Right lobe of liver (tissue), 6 donors: ENCODE results near the gene LRRC4. TPM values are rescaled to one million over a fixed set of nuclear protein-coding genes. Genes with fewer than 3 reads are reported as not detected.

Experiments
- ATAC-seq, 4 donors: fragments of 200-7000 bp; cut with Tn5 transposase; one replicate each; pipeline ENCODE4 v1.9.1; 2020; ENCODE audit warnings: mild to moderate bottlenecking in 4 of 4, moderate library complexity in 4 of 4
- DNase-seq, 3 donors: peaks; one replicate each; pipeline ENCODE4 v3.0.0-alpha.2; 2020
- H3K27ac ChIP-seq, 3 donors: fragments of 200-600 bp; one replicate each; pipeline ENCODE4 v1.8.0; 2022
- H3K27me3 ChIP-seq, 2 donors: fragments of 200-600 bp; one replicate each; pipeline ENCODE4 v1.8.0; 2022
- H3K36me3 ChIP-seq, 4 donors: fragments of 200-600 bp; sonication (generic) in 1 of 4; one replicate each; pipeline versions ENCODE4 v1.5.1 to v1.8.0; 2017 to 2022; ENCODE audit warnings: control low read depth in 1 of 4
- H3K4me1 ChIP-seq, 4 donors: fragments of 200-600 bp; sonication (generic) in 1 of 4; one replicate each; pipeline versions ENCODE4 v1.5.1 to v1.8.0; 2017 to 2022; ENCODE audit warnings: control low read depth in 1 of 4
- H3K4me3 ChIP-seq, 3 donors: fragments of 200-600 bp; one replicate each; pipeline ENCODE4 v1.8.0; 2022
- H3K9me3 ChIP-seq, 4 donors: fragments of 200-600 bp; sonication (generic) in 1 of 4; one replicate each; pipeline versions ENCODE4 v1.5.1 to v1.8.0; 2017 to 2022; ENCODE audit warnings: control low read depth in 1 of 4
- CTCF ChIP-seq, 4 donors: fragments of 200-600 bp in 3 of 4; fragments of 450-650 bp in 1 of 4; IDR thresholded peaks; one replicate each; pipeline versions ENCODE4 v1.5.1 to v1.8.0; 2016 to 2022; ENCODE audit warnings: antibody characterized with exemption in 4 of 4, mild to moderate bottlenecking in 2 of 4
- POLR2A ChIP-seq: fragments of 450-650 bp; IDR thresholded peaks from one replicate; pipeline ENCODE4 v1.6.1; 2017; ENCODE audit warnings: antibody characterized with exemption, mild to moderate bottlenecking
- WGBS: methylation state at CpG from one replicate; pipeline ENCODE4 v1.1.6; 2018; ENCODE audit warnings: low coverage, low lambda C conversion rate; ENCODE audit not compliant: insufficient coverage; ENCODE audit errors: missing lambda C conversion rate; 5-methylcytosine and 5-hydroxymethylcytosine counted together
- intact Hi-C, 2 donors: fragments of 100-400 bp; cut with DNase I; formaldehyde crosslinking; loops; one replicate each; pipeline versions ENCODE4 v1.11.2 to v1.14.1; 2022
- total RNA-seq, 6 experiments: library from RNA; depleted of rRNA in 2 of 6; stranded (reverse); fragments of >200 nt in 2 of 6; fragmentation: NEBNext Ultra II Directional in 3 of 6; extraction: Animal tissue kit (Norgen Biotek cat#: 25700) in 3 of 6; gene quantifications; one replicate each; pipeline versions ENCODE4 v1.1.0 to v1.2.4, GENCODE V29; 2016 to 2023
- donor health status: DM: no; HTN: yes; CAD: no.
- donor health status: DM: no; HTN: no; CAD: no.
- donor health status: DM: no; HTN: no; CAD: no.
- donor health status: DM: no; HTN: yes; CAD: no.
- donor health status: DM: no; HTN: yes; CAD: no.

LRRC4 gene
- total RNA-seq, 6 experiments from 2014 or later: 0.74 to 4.0 (median 2.5) TPM

GRCh38 chr7:127983804-127984332, 47.4 kb downstream of the LRRC4 start:
- intact Hi-C loops: no loop called here
- DNase-seq (no peak), ATAC-seq (peak in 1 of 4 donors; percentile 60)
- Histone ChIP-seq H3K27ac (no peak overlapping the region), H3K9me3 (no peaks in the 10 kb centered on the region), H3K4me3 (no peak overlapping the region), H3K36me3 (peaks cover 0 to 2% (median 0%) of the 10 kb centered on the region in 4 donors), H3K27me3 (no peaks in the 10 kb centered on the region), H3K4me1 (no peaks in the 10 kb centered on the region)
- 76% methylated on average over 5 of the region's 5 CpGs for WGBS
- TF ChIP-seq CTCF (IDR thresholded peaks at IDR 0.05): no peak
- TF ChIP-seq POLR2A: no peak

- intact Hi-C loops: no loop called here
- no peak for TF ChIP-seq POLR2A
- no peak for TF ChIP-seq CTCF (IDR thresholded peaks at IDR 0.05)
- Histone ChIP-seq H3K36me3 (peaks cover 0 to 2% (median 0%) of the 10 kb centered on the region in 4 donors), H3K9me3 (no peaks in the 10 kb centered on the region), H3K27ac (no peak overlapping the region), H3K27me3 (no peaks in the 10 kb centered on the region), H3K4me3 (no peak overlapping the region), H3K4me1 (no peaks in the 10 kb centered on the region)
- no peak for DNase-seq
- no peak for ATAC-seq
- 100% methylated on average over 4 of the region's 4 CpGs for WGBS
Measured at GRCh38 chr7:127981965-127982364, 49.3 kb downstream of the LRRC4 start.

- TF ChIP-seq POLR2A (no peak), CTCF (IDR thresholded peaks at IDR 0.05) (no peak)
Measured at GRCh38 chr7:127980901-127981300, 50.3 kb downstream of the LRRC4 start.

GRCh38 chr7:127979728-127980126, 51.5 kb downstream of the LRRC4 start:
- no peaks in the 10 kb centered on the region for H3K27me3 ChIP-seq
- H3K9me3 ChIP-seq: no peaks in the 10 kb centered on the region
- H3K4me3 ChIP-seq: no peak overlapping the region
- H3K4me1 ChIP-seq: no peaks in the 10 kb centered on the region
- DNase-seq (no peak), ATAC-seq (no peak)
- peaks cover 0 to 4% (median 0%) of the 10 kb centered on the region in 4 donors for H3K36me3 ChIP-seq
- TF ChIP-seq POLR2A: no peak
- no peak for TF ChIP-seq CTCF (IDR thresholded peaks at IDR 0.05)
- no peak overlapping the region for H3K27ac ChIP-seq
- intact Hi-C loops: no loop called here

More at GRCh38 chr7:127980901-127981300, 50.3 kb downstream of the LRRC4 start:
- Histone ChIP-seq H3K27ac (no peak overlapping the region), H3K4me1 (no peaks in the 10 kb centered on the region), H3K4me3 (no peak overlapping the region), H3K9me3 (no peaks in the 10 kb centered on the region), H3K36me3 (peaks cover 0 to 2% (median 0%) of the 10 kb centered on the region in 4 donors), H3K27me3 (no peaks in the 10 kb centered on the region)
- no peak for ATAC-seq
- DNase-seq: no peak
- 92% methylated on average over 1 of the region's 1 CpG for WGBS
- intact Hi-C loops: no loop called here
